ENCODE measurements around the gene FAM167B. TPM values are rescaled to one million over a fixed set of nuclear protein-coding genes. Genes with fewer than 3 reads are reported as not detected.

The FAM167B gene
- total RNA-seq, 1 experiment from 2014 or later: 1.5 TPM

DNA sequence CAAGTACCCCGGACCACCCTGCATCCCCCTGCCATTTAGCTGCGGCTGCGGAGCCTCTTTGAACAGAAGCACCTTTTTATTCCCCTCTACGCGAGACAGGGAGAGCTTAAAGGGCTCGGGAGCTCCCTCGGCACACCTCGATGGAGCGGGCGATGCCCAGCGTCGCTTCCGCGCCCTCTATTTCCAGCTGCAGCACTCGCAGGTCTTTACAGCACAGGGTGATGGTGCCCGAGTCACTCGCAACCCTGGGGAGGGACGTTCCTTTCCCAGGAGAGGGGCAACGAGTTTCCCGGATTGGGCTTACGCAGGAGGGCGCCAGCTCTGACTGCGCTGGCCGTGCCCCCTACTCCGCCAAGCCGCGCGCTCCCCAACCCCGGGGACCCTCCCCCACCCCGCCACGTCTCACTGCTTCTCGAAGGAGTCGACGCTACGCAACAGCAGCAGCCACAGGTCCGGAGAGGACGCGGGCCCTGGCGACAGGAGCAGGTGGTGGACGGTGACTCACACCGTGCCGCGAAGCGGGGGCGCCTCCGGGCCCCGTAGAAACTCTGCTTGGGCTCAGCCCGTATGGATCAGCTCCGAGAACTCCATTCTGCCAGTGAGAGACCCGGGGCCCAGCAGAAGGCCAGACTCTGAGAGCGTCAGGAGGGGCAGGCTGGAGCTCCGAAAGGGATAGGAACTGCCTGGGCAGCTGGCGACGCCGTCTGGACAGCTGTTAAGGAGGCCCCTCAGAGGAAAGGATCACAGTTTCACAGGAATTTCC is 5.8 kb upstream of the FAM167B start:
- Histone ChIP-seq H3K79me1 (ENCODE audit: insufficient read depth, low read depth, low read length, poor library complexity, severe bottlenecking) (no peaks in the 10 kb centered on the region), H3K23ac (ENCODE audit: insufficient read length, low read depth, low read length) (no peak overlapping the region), H3K18ac (ENCODE audit: insufficient read length, low read depth, low read length) (no peak overlapping the region), H2BK120ac (ENCODE audit: low read depth, low read length, poor library complexity, severe bottlenecking) (no peak overlapping the region), H2AK5ac (ENCODE audit: insufficient read length, low read length) (no peak overlapping the region), H3K79me2 (ENCODE audit: insufficient read depth, low read length) (no peaks in the 10 kb centered on the region), H3K23me2 (ENCODE audit: insufficient read length, low read depth, low read length, poor library complexity, severe bottlenecking) (peaks cover 17% of the 10 kb centered on the region), H4K5ac (ENCODE audit: insufficient read length, low read depth, low read length) (no peak overlapping the region), H2AFZ (ENCODE audit: low read length) (no peak overlapping the region), H3K4me2 (ENCODE audit: insufficient read depth, insufficient read length, low read length) (peak overlapping the region; percentile 75), H3K4me1 (ENCODE audit: insufficient read depth, low read length) (no peaks in the 10 kb centered on the region; the same call in 1 of the 2 replicates), H2BK20ac (ENCODE audit: low read depth, low read length, poor library complexity, severe bottlenecking) (no peak overlapping the region), H4K8ac (replicated peaks; ENCODE audit: insufficient read length, low read depth, low read length) (no peak overlapping the region), H3K4ac (ENCODE audit: low read depth, low read length) (no peak overlapping the region), H3K27me3 (ENCODE audit: insufficient read depth, low read length) (no peaks in the 10 kb centered on the region), H3K27ac (ENCODE audit: insufficient read length, low read depth, low read length) (no peak overlapping the region), H3T11ph (ENCODE audit: low read length) (no peak overlapping the region), H3K56ac (ENCODE audit: insufficient read length, low read depth, low read length) (no peak overlapping the region), H3K14ac (ENCODE audit: insufficient read depth, low read length) (peak overlapping the region; percentile 57; the same call in 1 of the 2 replicates), H4K20me1 (ENCODE audit: control insufficient read depth, insufficient read depth, insufficient read length) (no peaks in the 10 kb centered on the region), H2BK15ac (ENCODE audit: low read depth, low read length) (no peak overlapping the region), H3K9me3 (ENCODE audit: control insufficient read depth, low read depth, low read length) (no peaks in the 10 kb centered on the region), H3K9ac (ENCODE audit: extremely low read depth, insufficient read length, low read length) (peak overlapping the region; percentile 31), H4K91ac (ENCODE audit: insufficient read length, low read depth, low read length) (no peak overlapping the region), H2BK5ac (ENCODE audit: insufficient read length, low read length) (no peak overlapping the region), H2BK12ac (ENCODE audit: insufficient read length, low read depth, low read length) (no peak overlapping the region)
- Mint-ChIP-seq H3K9me3 (no peaks in the 10 kb centered on the region), H3K4me1 (peaks cover 21 to 23% of the 10 kb centered on the region in 2 experiments), H3K36me3 (ENCODE audit: insufficient read depth in 1 of 3, low read depth in 3 of 3) (peaks cover 0 to under 1% (median 0%) of the 10 kb centered on the region in 3 experiments; a peak in 1 of 7 replicates), H3K27ac (peak overlapping the region; percentile 24 to 89 (median 88); a peak in 3 of 7 replicates), H3K4me3 (peak overlapping the region; percentile 82 to 92), H3K27me3 (ENCODE audit: low read depth) (peaks cover 4% of the 10 kb centered on the region)
- WGBS (ENCODE audit: extremely low coverage, insufficient read length, low lambda C conversion rate): no CpG with 5 or more reads among the region's 55 CpGs
- TF ChIP-seq CTCF (conservative IDR thresholded peaks at IDR 0.05): no peak
- DNase-seq: peak; percentile 76

Measured in H9 (cell line).